Parathyroid adenoma (tissue), 2 donors: ENCODE results near the gene SLC25A29.

Experiments
- H2AFZ ChIP-seq: fragments of 300-600 bp; sonication (generic); one replicate; pipeline ENCODE4 v1.7.0; 2017; ENCODE audit warnings: antibody characterized with exemption, mild to moderate bottlenecking
- H3K27ac ChIP-seq: fragments of 300-600 bp; sonication (generic); one replicate; pipeline ENCODE4 v1.7.0; 2017
- H3K27me3 ChIP-seq: fragments of 300-600 bp; sonication (generic); one replicate; pipeline ENCODE4 v1.7.0; 2017; ENCODE audit warnings: low read length; ENCODE audit not compliant: control insufficient read depth, insufficient read depth
- H3K36me3 ChIP-seq: fragments of 300-600 bp; sonication (generic); one replicate; pipeline ENCODE4 v1.7.0; 2017; ENCODE audit warnings: low read length; ENCODE audit not compliant: control insufficient read depth, insufficient read depth
- H3K4me1 ChIP-seq: fragments of 300-600 bp; sonication (generic); one replicate; pipeline ENCODE4 v1.7.0; 2017; ENCODE audit warnings: control low read depth
- H3K4me2 ChIP-seq: fragments of 300-600 bp; sonication (generic); one replicate; pipeline ENCODE4 v1.7.0; 2017; ENCODE audit warnings: low read length
- H3K4me3 ChIP-seq: fragments of 300-600 bp; sonication (generic); one replicate; pipeline ENCODE4 v1.7.0; 2017; ENCODE audit warnings: low read depth, low read length
- H3K79me2 ChIP-seq: fragments of 300-600 bp; sonication (generic); one replicate; pipeline ENCODE4 v1.7.0; 2017; ENCODE audit warnings: control low read depth
- H3K9ac ChIP-seq: fragments of 300-600 bp; sonication (generic); one replicate; pipeline ENCODE4 v1.7.0; 2017; ENCODE audit warnings: mild to moderate bottlenecking
- H3K9me3 ChIP-seq: fragments of 300-600 bp; sonication (generic); one replicate; pipeline ENCODE4 v1.7.0; 2017; ENCODE audit warnings: low read length; ENCODE audit not compliant: control insufficient read depth
- TF ChIP-seq, protein P1 (sequence below): fragments of 300-600 bp; sonication (generic); IDR thresholded peaks from one replicate; pipeline ENCODE4 v1.7.0; 2017; ENCODE audit warnings: antibody characterized with exemption, mild to moderate bottlenecking
- donor health status: primary hyperparathyroidism.

The SLC25A29 gene

DNA sequence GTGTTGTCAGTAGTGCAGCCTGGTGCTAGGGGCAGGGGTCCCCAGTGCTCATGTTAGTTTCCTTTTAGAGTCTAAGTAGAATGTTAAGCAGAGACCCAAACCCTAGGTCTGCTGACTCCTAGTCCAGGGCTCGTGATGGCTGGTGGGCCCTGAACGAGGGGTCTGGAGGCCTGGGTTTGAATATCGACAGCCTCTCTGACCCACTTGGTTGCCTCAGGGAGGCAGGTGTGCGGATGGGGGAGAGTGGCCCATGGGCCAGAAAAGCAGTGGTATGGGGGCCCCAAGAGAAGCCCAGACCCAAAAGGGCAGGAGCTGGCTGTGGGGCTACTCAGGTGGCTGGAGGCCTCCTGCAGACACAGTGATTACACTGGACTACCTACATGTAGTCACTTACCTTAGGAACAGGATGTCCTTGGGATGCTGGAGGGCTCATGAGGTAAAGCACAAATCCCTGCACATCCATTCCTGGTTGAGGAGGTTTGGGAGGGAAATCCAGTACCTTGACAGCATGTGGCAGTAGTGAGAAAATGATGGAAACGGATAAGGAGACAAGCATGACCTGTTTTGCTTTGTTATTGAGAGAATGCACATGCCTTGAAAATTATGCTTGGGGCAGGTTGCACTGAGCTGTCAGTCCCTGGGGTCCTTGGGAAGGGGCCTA is 1.7 kb upstream of the SLC25A29 start:
- H3K36me3 ChIP-seq: no peaks in the 10 kb centered on the region
- H3K9ac ChIP-seq: no peak overlapping the region
- no peaks in the 10 kb centered on the region for H3K9me3 ChIP-seq
- TF ChIP-seq, protein P1, sequence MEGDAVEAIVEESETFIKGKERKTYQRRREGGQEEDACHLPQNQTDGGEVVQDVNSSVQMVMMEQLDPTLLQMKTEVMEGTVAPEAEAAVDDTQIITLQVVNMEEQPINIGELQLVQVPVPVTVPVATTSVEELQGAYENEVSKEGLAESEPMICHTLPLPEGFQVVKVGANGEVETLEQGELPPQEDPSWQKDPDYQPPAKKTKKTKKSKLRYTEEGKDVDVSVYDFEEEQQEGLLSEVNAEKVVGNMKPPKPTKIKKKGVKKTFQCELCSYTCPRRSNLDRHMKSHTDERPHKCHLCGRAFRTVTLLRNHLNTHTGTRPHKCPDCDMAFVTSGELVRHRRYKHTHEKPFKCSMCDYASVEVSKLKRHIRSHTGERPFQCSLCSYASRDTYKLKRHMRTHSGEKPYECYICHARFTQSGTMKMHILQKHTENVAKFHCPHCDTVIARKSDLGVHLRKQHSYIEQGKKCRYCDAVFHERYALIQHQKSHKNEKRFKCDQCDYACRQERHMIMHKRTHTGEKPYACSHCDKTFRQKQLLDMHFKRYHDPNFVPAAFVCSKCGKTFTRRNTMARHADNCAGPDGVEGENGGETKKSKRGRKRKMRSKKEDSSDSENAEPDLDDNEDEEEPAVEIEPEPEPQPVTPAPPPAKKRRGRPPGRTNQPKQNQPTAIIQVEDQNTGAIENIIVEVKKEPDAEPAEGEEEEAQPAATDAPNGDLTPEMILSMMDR: no peak
- H3K4me2 ChIP-seq: peak overlapping the region; percentile 74
- no peaks in the 10 kb centered on the region for H3K79me2 ChIP-seq
- H3K4me3 ChIP-seq: no peak overlapping the region
- H3K27ac ChIP-seq: peak overlapping the region; percentile 42
- no peaks in the 10 kb centered on the region for H3K27me3 ChIP-seq
- H2AFZ ChIP-seq: no peak overlapping the region
- H3K4me1 ChIP-seq: peaks cover 5% of the 10 kb centered on the region

DNA sequence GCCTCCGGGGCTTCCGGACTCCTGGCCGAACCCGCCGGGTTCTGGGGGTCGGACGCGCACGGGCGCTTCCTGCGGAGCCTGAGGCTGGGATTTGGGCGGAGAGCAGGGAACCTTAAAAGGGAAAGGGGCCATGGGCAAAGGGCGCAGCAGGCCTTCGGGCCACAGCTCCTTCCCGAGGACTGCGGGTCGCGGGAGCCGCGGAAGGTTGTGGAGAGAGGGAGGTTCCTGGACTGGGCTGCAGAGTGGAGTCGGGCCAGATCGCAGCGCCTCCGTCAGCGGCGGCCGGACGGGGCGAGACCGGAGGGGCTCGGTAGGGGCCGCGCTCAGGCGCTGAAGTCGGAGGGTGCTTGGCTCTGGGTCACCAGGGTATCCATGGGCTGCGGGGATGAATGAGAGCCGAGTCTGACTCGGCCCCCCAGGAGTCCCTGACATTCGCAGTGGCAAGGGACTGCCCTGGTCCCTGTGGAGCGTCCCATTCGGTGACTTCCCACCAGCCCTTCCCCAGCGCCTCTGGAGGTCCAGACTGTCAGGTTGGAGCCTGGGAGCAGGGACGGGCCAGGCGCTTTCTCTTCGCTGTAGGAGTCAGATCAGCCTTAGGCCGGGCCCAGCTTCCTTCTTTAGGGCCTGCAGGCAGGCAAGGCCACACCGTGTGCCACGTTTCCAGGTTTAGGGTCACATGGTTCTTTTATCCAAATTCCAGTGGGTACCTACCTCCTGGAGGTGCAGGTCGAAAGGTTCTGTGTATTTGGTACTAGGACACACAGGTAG is 938 bp upstream of the SLC25A29 start:
- H3K9ac ChIP-seq: no peak overlapping the region
- peak overlapping the region; percentile 42 for H3K27ac ChIP-seq
- TF ChIP-seq, protein P1: no peak
- peak overlapping the region; percentile 48 for H3K4me3 ChIP-seq
- peak overlapping the region; percentile 74 for H3K4me2 ChIP-seq
- peak overlapping the region; percentile 99 for H2AFZ ChIP-seq
- H3K4me1 ChIP-seq: peaks cover 5% of the 10 kb centered on the region
- H3K9me3 ChIP-seq: no peaks in the 10 kb centered on the region
- H3K36me3 ChIP-seq: no peaks in the 10 kb centered on the region
- no peaks in the 10 kb centered on the region for H3K27me3 ChIP-seq
- H3K79me2 ChIP-seq: no peaks in the 10 kb centered on the region

DNA sequence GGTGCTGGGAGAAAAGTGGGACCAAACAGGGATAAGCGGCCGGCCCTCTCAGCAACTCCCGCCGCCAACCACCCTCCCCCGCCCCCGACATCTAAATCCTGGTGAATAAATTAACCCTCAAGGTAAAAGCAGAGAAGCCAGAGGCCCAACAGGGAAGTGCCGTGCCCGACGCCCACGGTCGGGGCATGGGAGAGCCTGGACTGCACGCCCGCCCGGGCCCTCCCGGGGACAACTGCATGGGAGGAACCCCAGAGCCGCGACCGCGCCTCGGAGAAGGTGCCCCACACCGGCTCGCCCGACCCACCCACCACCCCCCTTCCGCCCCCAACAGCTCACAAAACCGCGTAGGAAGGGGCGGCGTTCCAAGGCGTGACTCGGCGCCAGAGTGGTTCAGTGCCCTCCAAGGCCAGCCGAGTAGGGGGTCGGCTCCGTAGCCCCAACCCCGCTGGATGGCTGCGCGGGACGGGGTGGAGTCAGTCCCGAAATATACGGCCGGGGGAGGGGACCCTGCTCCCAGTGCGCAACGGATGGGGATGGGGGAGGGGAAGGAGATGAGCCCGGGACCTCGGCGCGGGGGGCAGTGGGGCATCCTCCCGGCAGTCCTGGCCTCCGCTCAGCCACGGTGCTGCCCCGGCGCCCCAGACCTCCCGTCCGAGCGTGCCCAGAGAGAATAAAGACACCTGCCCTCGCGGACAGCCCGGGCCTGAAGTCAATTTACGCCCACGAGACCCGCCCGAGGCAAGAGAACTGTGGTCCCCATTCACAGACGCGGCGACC is 732 bp downstream of the SLC25A29 start:
- Histone ChIP-seq H3K4me1 (peaks cover 5% of the 10 kb centered on the region), H2AFZ (peak overlapping the region; percentile 91), H3K4me3 (peak overlapping the region; percentile 53), H3K27me3 (no peaks in the 10 kb centered on the region), H3K36me3 (no peaks in the 10 kb centered on the region), H3K9me3 (no peaks in the 10 kb centered on the region), H3K4me2 (peak overlapping the region; percentile 80), H3K27ac (peak overlapping the region; percentile 39), H3K79me2 (no peaks in the 10 kb centered on the region), H3K9ac (no peak overlapping the region)
- TF ChIP-seq, protein P1: no peak

DNA sequence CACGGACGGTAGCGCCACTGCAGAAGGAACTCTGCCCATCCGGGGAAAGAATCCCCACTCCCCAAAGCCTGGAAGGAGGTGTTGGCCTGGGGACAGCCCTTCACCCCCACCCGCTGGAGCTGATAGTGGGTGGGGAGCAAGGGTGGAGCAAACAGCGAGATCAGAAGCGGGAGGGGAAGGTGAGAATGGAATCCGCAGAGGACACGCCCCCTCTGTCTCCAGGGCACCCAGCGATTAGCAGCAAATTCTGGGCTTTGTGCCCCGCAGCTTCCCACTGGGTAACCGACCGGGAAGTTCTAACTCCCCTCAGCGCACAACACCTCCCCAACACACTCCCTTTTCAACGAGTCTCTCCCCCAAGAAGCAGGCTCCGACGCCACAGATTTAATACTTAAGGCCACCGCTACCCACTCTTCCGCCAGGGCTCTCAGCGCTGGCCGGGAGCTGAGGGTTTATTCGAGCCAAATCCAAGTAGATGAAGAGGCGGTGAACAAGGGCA is 1.4 kb downstream of the SLC25A29 start:
- H3K27me3 ChIP-seq: no peaks in the 10 kb centered on the region
- no peaks in the 10 kb centered on the region for H3K9me3 ChIP-seq
- peak overlapping the region; percentile 80 for H3K4me2 ChIP-seq
- H3K4me3 ChIP-seq: peak overlapping the region; percentile 53
- TF ChIP-seq, protein P1: no peak
- no peaks in the 10 kb centered on the region for H3K79me2 ChIP-seq
- no peak overlapping the region for H3K27ac ChIP-seq
- peak overlapping the region; percentile 91 for H2AFZ ChIP-seq
- H3K4me1 ChIP-seq: peaks cover 5% of the 10 kb centered on the region
- H3K9ac ChIP-seq: no peak overlapping the region
- H3K36me3 ChIP-seq: no peaks in the 10 kb centered on the region
